Measurements from ENCODE around the gene TMSB10. TPM values are rescaled to one million over a fixed set of nuclear protein-coding genes. Genes with fewer than 3 reads are reported as not detected.
A peak's percentile ranks its signal among the peaks of the same experiment; 100 is the strongest.
"Not testable (repeated sequence)": the region's sequence is repeated elsewhere in the genome, so short reads cannot be mapped to it uniquely, and the experiment has no call there.

TMSB10 gene
- total RNA-seq = 1,000 to 10,000 TPM; 3,578 to 3,807 TPM

GRCh38 chr2:84905181-84906107, at the start of gene TMSB10:
TSS of gene TMSB10 (plus strand) at chr2:84905656.
- H3K36me3 Mint-ChIP-seq = peaks cover 60% of the 10 kb centered on the region
- DNase-seq (peak; percentile 91), ATAC-seq (peak; percentile 73)
- peaks cover 72% of the 10 kb centered on the region for H3K4me1 Mint-ChIP-seq
- no peaks in the 10 kb centered on the region for H3K27me3 Mint-ChIP-seq
- H3K9me3 Mint-ChIP-seq (ENCODE audit: low read depth) = peaks cover 13% of the 10 kb centered on the region
- peak within 1 kb of the TSS; percentile 91 for H3K27ac Mint-ChIP-seq
- CTCF ChIA-PET = interaction anchor here (0.7 to 7.9 kb wide), 13 partner anchors 9 to 415 kb away, joined by 3 to 116 read pairs (median 5); partner anchors contain the start of gene TRABD2A
- H3K4me3 Mint-ChIP-seq = peak within 1 kb of the TSS; percentile 85

DNA sequence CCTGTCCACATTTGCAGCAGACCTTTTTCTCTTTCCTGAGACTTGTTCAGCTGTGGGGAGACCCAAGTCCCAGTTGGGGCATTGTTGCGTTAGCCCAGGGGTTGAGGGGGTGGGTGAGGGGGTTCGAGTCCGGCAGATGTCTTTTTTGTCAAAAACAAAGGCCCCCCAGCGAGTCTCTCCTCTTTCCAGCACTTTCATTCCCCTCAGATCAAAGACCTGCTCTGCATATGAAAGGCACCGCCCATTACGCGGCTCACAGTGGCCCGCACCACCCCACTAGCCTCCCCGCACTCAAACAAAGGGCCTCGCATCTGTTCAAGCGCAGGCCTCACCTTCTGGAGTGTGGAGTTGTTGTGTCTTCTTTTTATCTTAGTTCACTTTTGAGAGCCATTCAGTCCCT, 49.7 kb upstream of the TMSB10 start:
- Mint-ChIP-seq H3K36me3 (peaks cover 47% of the 10 kb centered on the region), H3K4me3 (no peak overlapping the region), H3K27me3 (no peaks in the 10 kb centered on the region), H3K27ac (no peak overlapping the region), H3K9me3 (ENCODE audit: low read depth) (peaks cover 12% of the 10 kb centered on the region), H3K4me1 (peaks cover 67% of the 10 kb centered on the region)
- ATAC-seq (no peak), DNase-seq (no peak)
- CTCF ChIA-PET = interaction anchor here (1.4 kb wide), 2 partner anchors 70 kb away, joined by 5 to 7 read pairs; no protein-coding TSS in a partner anchor

DNA sequence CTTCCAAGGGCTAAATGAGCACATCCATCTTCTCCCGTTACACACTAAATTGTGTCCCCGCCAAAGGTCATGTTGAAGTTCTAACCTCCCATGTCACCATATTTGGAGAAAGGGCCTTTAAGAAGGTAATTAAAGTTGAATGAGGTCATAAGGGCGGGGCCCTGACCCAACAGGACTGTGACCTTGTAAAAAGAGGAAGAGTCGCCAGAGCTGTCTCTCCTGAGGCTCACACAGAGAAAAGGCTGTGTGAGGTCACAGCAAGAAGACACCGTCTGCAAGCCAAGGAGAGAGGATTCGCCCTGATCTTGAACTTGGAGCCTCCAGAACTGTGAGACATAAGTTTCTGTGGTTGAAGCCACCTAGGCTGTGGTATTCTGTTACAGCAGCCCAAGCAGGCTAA, 48.7 kb upstream of the TMSB10 start:
- Mint-ChIP-seq H3K4me3 (no peak overlapping the region), H3K36me3 (peaks cover 42% of the 10 kb centered on the region), H3K27me3 (no peaks in the 10 kb centered on the region)

DNA sequence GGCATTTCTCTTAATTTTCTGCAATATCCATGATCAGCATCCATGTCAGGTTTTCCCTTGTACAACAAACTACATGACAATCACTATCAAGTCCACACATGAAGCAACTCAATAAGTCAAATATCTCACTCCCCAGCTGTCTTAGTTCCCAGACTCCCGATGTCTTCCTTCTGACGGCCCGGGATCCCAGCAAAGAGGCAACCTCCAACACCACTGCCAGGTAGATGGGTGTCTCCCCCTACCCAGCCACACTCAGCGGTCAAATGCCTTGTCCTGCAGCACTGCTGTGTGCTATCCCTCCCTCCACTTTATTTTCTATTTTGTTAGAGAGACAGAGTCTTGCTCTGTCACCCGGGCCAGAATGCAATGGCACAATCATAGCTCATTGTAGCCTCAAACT, 47.9 kb upstream of the TMSB10 start:
- CTCF ChIA-PET = interaction anchor here (1.0 to 2.3 kb wide), 5 partner anchors 8 to 116 kb away, joined by 3 to 13 read pairs (median 6); no protein-coding TSS in a partner anchor
- Mint-ChIP-seq H3K4me1 (peaks cover 55% of the 10 kb centered on the region), H3K36me3 (peaks cover 35% of the 10 kb centered on the region), H3K4me3 (no peak overlapping the region), H3K27me3 (no peaks in the 10 kb centered on the region), H3K27ac (peak overlapping the region; percentile 35), H3K9me3 (ENCODE audit: low read depth) (peaks cover 11% of the 10 kb centered on the region)
- ATAC-seq = no peak
- no peak for DNase-seq

More for the DNA sequence above, 48.7 kb upstream of the TMSB10 start:
- Mint-ChIP-seq H3K9me3 (ENCODE audit: low read depth) (peaks cover 12% of the 10 kb centered on the region), H3K27ac (peak overlapping the region; percentile 11), H3K4me1 (peaks cover 61% of the 10 kb centered on the region)
- CTCF ChIA-PET = interaction anchor here (1.4 to 2.3 kb wide), 2 partner anchors 11 to 69 kb away, joined by 5 read pairs; no protein-coding TSS in a partner anchor
- DNase-seq (peak; percentile 57), ATAC-seq (peak; percentile 70)

DNA sequence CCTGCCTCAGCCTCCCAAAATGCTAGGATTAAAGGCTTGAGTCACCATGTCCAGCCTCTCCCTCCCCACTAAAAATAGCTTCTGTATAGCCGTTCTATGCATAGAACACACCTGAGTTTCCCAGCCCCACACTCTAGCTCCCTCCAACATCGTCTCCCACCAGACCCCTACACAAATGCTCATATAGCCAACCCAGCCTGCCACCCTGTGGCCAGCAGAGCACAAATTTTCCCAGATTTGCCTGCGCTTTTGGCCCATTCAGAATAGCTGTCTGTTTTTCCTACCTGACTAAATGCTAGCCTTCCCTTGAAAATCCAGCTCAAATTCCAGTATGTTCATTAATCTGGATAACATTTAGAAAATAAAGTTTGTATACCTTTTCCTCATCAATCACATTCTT, 47.3 kb upstream of the TMSB10 start:
- Mint-ChIP-seq H3K27me3 (no peaks in the 10 kb centered on the region), H3K9me3 (ENCODE audit: low read depth) (peaks cover 5% of the 10 kb centered on the region), H3K4me1 (peaks cover 57% of the 10 kb centered on the region), H3K36me3 (peaks cover 29% of the 10 kb centered on the region), H3K27ac (no peak overlapping the region), H3K4me3 (no peak overlapping the region)
- ATAC-seq = no peak
- CTCF ChIA-PET = interaction anchor here (1.0 to 2.3 kb wide), 6 partner anchors 9 to 117 kb away, joined by 3 to 13 read pairs (median 6); no protein-coding TSS in a partner anchor
- DNase-seq = no peak

- Mint-ChIP-seq H3K4me3 (peak overlapping the region; percentile 29), H3K36me3 (peaks cover 26% of the 10 kb centered on the region)
- ATAC-seq = no peak
These were observed 46.5 kb upstream of the TMSB10 start for GRCh38 chr2:84858937-84859336.

GRCh38 chr2:84861539-84861938, 43.9 kb upstream of the TMSB10 start:
- H3K27ac Mint-ChIP-seq = no peak overlapping the region
- H3K27me3 Mint-ChIP-seq = no peaks in the 10 kb centered on the region
- no peaks in the 10 kb centered on the region for H3K9me3 Mint-ChIP-seq (ENCODE audit: low read depth)
- H3K36me3 Mint-ChIP-seq = peaks cover 11% of the 10 kb centered on the region
- H3K4me3 Mint-ChIP-seq = no peak overlapping the region
- CTCF ChIA-PET = interaction anchor here (0.8 to 2.2 kb wide), 6 partner anchors 11 to 369 kb away, joined by 3 to 9 read pairs (median 5); partner anchors contain the start of gene TRABD2A
- peaks cover 58% of the 10 kb centered on the region for H3K4me1 Mint-ChIP-seq
- ATAC-seq (no peak), DNase-seq (no peak)

More at GRCh38 chr2:84858937-84859336, 46.5 kb upstream of the TMSB10 start:
- H3K27ac Mint-ChIP-seq = peak overlapping the region; percentile 25
- CTCF ChIA-PET = interaction anchor here (1.1 to 1.9 kb wide), 4 partner anchors 9 to 118 kb away, joined by 3 to 13 read pairs (median 6); no protein-coding TSS in a partner anchor
- DNase-seq = no peak
- H3K9me3 Mint-ChIP-seq (ENCODE audit: low read depth) = peaks cover 2% of the 10 kb centered on the region
- H3K27me3 Mint-ChIP-seq = no peaks in the 10 kb centered on the region
- H3K4me1 Mint-ChIP-seq = peaks cover 57% of the 10 kb centered on the region

DNA sequence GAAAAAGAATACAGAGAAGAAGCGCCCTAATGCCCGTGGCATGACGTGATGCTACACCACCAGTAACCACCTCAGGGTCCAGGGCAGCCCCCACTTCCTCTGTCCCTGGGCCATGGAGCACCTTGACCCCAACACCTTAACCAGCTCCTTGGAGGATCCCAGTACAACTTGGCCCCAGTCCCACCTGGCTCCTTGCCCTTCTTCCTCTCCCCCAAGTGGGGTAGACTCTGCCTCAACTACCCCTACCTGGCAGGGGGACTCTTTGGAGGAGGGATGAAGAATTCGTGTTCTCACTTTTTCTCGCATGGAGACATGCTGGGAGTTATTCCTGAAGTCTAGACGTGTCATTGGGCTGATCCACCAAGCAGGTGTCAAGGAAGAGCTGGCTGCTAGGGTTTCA, 43.5 kb upstream of the TMSB10 start:
- CTCF ChIA-PET = interaction anchor here (0.8 to 2.2 kb wide), 5 partner anchors 12 to 369 kb away, joined by 3 to 9 read pairs (median 6); partner anchors contain the start of gene TRABD2A
- Mint-ChIP-seq H3K27me3 (no peaks in the 10 kb centered on the region), H3K27ac (no peak overlapping the region), H3K36me3 (peaks cover 8% of the 10 kb centered on the region), H3K4me1 (peaks cover 56% of the 10 kb centered on the region), H3K9me3 (ENCODE audit: low read depth) (no peaks in the 10 kb centered on the region), H3K4me3 (no peak overlapping the region)
- no peak for DNase-seq
- no peak for ATAC-seq

GRCh38 chr2:84865181-84865783, 40.2 kb upstream of the TMSB10 start:
- ATAC-seq (peak; percentile 72), DNase-seq (no peak)
- H3K36me3 Mint-ChIP-seq = peaks cover 9% of the 10 kb centered on the region
- peak overlapping the region; percentile 45 for H3K27ac Mint-ChIP-seq
- no peaks in the 10 kb centered on the region for H3K9me3 Mint-ChIP-seq (ENCODE audit: low read depth)
- H3K4me1 Mint-ChIP-seq = peaks cover 29% of the 10 kb centered on the region
- no peak overlapping the region for H3K4me3 Mint-ChIP-seq
- CTCF ChIA-PET = interaction anchor here (0.6 to 1.9 kb wide), 12 partner anchors 12 to 371 kb away, joined by 3 to 9 read pairs (median 3); partner anchors contain the start of gene DNAH6
- H3K27me3 Mint-ChIP-seq = no peaks in the 10 kb centered on the region

GRCh38 chr2:84866122-84866521, 39.3 kb upstream of the TMSB10 start:
- H3K9me3 Mint-ChIP-seq (ENCODE audit: low read depth) = no peaks in the 10 kb centered on the region
- peaks cover 28% of the 10 kb centered on the region for H3K4me1 Mint-ChIP-seq
- H3K27me3 Mint-ChIP-seq = no peaks in the 10 kb centered on the region
- H3K4me3 Mint-ChIP-seq = no peak overlapping the region
- CTCF ChIA-PET = interaction anchor here (0.7 to 1.9 kb wide), 2 partner anchors 59 to 349 kb away, joined by 3 to 9 read pairs; partner anchors contain the start of gene DNAH6
- H3K36me3 Mint-ChIP-seq = peaks cover 12% of the 10 kb centered on the region
- H3K27ac Mint-ChIP-seq = no peak overlapping the region
- DNase-seq = no peak
- ATAC-seq = no peak

DNA sequence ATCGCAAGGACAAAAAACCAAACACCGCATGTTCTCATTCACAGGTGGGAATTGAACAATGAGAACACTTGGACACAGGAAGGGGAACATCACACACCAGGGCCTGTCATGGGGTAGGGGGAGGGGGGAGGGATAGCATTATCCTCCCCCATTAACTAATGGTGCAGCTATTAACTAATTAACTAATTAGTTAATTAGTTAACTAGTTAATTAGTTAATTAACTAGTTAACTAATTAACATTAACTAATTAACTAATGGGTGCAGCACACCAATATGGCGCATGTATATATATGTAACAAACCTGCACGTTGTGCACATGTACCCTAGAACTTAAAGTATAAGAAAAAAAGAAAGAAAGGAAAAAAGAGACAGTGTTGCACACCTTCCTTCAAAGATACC, 37.1 kb upstream of the TMSB10 start:
- DNase-seq; H3K27me3 Mint-ChIP-seq; ATAC-seq; H3K9me3 Mint-ChIP-seq (ENCODE audit: low read depth); H3K4me3 Mint-ChIP-seq; H3K27ac Mint-ChIP-seq: not testable (repeated sequence)
- Mint-ChIP-seq H3K36me3 (peaks cover 13% of the 10 kb centered on the region), H3K4me1 (peaks cover 26% of the 10 kb centered on the region)
- CTCF ChIA-PET = interaction anchor here (1.9 kb wide), 1 partner anchor 57 kb away, joined by 11 read pairs; no protein-coding TSS in a partner anchor

GRCh38 chr2:84870306-84870705, 35.1 kb upstream of the TMSB10 start:
- Mint-ChIP-seq H3K27me3 (no peaks in the 10 kb centered on the region), H3K9me3 (ENCODE audit: low read depth) (no peaks in the 10 kb centered on the region), H3K36me3 (peaks cover 27% of the 10 kb centered on the region), H3K27ac (no peak overlapping the region), H3K4me1 (peaks cover 33% of the 10 kb centered on the region), H3K4me3 (no peak overlapping the region)
- ATAC-seq = no peak
- CTCF ChIA-PET = interaction anchor here (0.9 to 3.4 kb wide), 3 partner anchors 11 to 129 kb away, joined by 3 to 19 read pairs (median 15); partner anchors contain the start of gene TRABD2A
- DNase-seq = peak; percentile 43

DNA sequence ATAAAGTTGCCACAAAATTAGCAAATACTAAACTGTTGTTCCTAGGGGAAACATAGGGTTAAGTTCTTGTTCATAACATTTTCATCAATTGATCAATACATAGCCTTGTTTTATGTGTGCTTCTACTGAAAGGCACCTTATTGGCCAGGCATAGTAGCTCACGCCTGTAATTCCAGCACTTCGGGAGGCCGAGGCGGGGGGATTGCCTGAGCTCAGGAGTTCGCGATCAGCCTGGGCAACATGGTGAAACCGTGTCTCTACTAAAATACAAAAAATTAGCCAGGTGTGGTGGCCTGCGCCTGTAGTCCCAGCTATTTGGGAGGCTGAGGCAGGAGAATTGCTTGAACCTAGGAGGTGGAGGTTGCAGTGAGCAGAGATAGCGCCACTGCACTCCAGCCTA, 32.8 kb upstream of the TMSB10 start:
- not testable (repeated sequence) for H3K27ac Mint-ChIP-seq; ATAC-seq; H3K4me3 Mint-ChIP-seq; H3K27me3 Mint-ChIP-seq; H3K9me3 Mint-ChIP-seq (ENCODE audit: low read depth)
- CTCF ChIA-PET = interaction anchor here (3.4 kb wide), 1 partner anchor 53 kb away, joined by 19 read pairs; no protein-coding TSS in a partner anchor
- peaks cover 29% of the 10 kb centered on the region for H3K36me3 Mint-ChIP-seq
- peak; percentile 28 for DNase-seq
- peaks cover 39% of the 10 kb centered on the region for H3K4me1 Mint-ChIP-seq

All from activated CD8-positive, alpha-beta memory T cell treated with anti-CD3 and anti-CD28 coated beads, Interleukin-2, amount 10 ng/mL, durations not matched to agents 7 days and 5 days (primary cell).